HG02840 (cell line): Measurements from ENCODE around the gene CEACAM6.
"Not testable (repeated sequence)": the region's sequence is repeated elsewhere in the genome, so short reads cannot be mapped to it uniquely, and the experiment has no call there.

Source experiments
- ATAC-seq: cut with Tn5 transposase; IDR thresholded peaks from one replicate; pipeline ENCODE4 v1.9.1; 2021; ENCODE audit warnings: mild to moderate bottlenecking, moderate library complexity, moderate number of reproducible peaks; ENCODE audit not compliant: unreplicated experiment, low FRiP score

Gene CEACAM6

GRCh38 chr19:41745756-41746155 is 9.6 kb upstream of the CEACAM6 start:
- ATAC-seq: no peak

- no peak for ATAC-seq
Observed at GRCh38 chr19:41746593-41747227, 8.6 kb upstream of the CEACAM6 start.

GRCh38 chr19:41748012-41748411 is 7.3 kb upstream of the CEACAM6 start:
- no peak for ATAC-seq

- ATAC-seq: not testable (repeated sequence)
Observed at GRCh38 chr19:41750248-41751134, 4.8 kb upstream of the CEACAM6 start.

- ATAC-seq: no peak
Observed at GRCh38 chr19:41753159-41753558, 2.2 kb upstream of the CEACAM6 start.

- ATAC-seq: no peak
Observed at GRCh38 chr19:41753936-41754529, 1.3 kb upstream of the CEACAM6 start.

- no peak for ATAC-seq
Observed at GRCh38 chr19:41758846-41759245, 3.5 kb downstream of the CEACAM6 start.

- no peak for ATAC-seq
Observed at GRCh38 chr19:41767115-41767514, 11.8 kb downstream of the CEACAM6 start.

- not testable (repeated sequence) for ATAC-seq
Observed at GRCh38 chr19:41768105-41768504, 12.8 kb downstream of the CEACAM6 start.

- ATAC-seq: no peak
Observed at GRCh38 chr19:41769608-41770007, 14.3 kb downstream of the CEACAM6 start.

- no peak for ATAC-seq
Observed at GRCh38 chr19:41771410-41771809, 16.1 kb downstream of the CEACAM6 start.

GRCh38 chr19:41774515-41774980 is 19.2 kb downstream of the CEACAM6 start:
- ATAC-seq: no peak

- no peak for ATAC-seq
Observed at GRCh38 chr19:41776700-41777099, 21.4 kb downstream of the CEACAM6 start.

GRCh38 chr19:41783612-41784011 is 28.3 kb downstream of the CEACAM6 start:
- ATAC-seq: no peak

GRCh38 chr19:41784312-41784711 is 29.0 kb downstream of the CEACAM6 start:
- no peak for ATAC-seq

- ATAC-seq: no peak
Observed at GRCh38 chr19:41784743-41785142, 29.4 kb downstream of the CEACAM6 start.

GRCh38 chr19:41785653-41786052 is 30.3 kb downstream of the CEACAM6 start:
- ATAC-seq: no peak

- ATAC-seq: no peak
Observed at GRCh38 chr19:41787055-41787454, 31.7 kb downstream of the CEACAM6 start.

GRCh38 chr19:41788518-41788917 is 33.2 kb downstream of the CEACAM6 start:
- ATAC-seq: not testable (repeated sequence)

- not testable (repeated sequence) for ATAC-seq
Observed at GRCh38 chr19:41789053-41789452, 33.7 kb downstream of the CEACAM6 start.
